CD4-positive, alpha-beta T cell (primary cell): ENCODE measurements around the gene ZNF267. TPM values are rescaled to one million over a fixed set of nuclear protein-coding genes. Genes with fewer than 3 reads are reported as not detected.

Experiments used
- ATAC-seq: fragments of 200-7000 bp; cut with Tn5 transposase; one replicate; pipeline ENCODE4 v1.10.0; 2022; ENCODE audit warnings: mild to moderate bottlenecking; ENCODE audit not compliant: poor library complexity
- CTCF ChIA-PET: fragments of 350-600 bp; sonication (Branson Sonifier 250); formaldehyde crosslinking; loops from one replicate; lab custom pipeline; 2021; ENCODE audit warnings: antibody characterized with exemption, inconsistent platforms; lab: Charles Lee
- POLR2A ChIA-PET: fragments of 350-600 bp; sonication (Branson Sonifier 250); formaldehyde crosslinking; loops from one replicate; lab custom pipeline; 2021; ENCODE audit warnings: antibody characterized with exemption, inconsistent platforms; lab: Charles Lee
- DNase-seq, 14 experiments: peaks; one replicate each; pipeline ENCODE4 v3.0.0-alpha.2; 2013 to 2020; ENCODE audit warnings: mixed read lengths in 2 of 14
- H3K27ac ChIP-seq, 2 donors: one replicate each; pipeline versions ENCODE4 v1.5.1 to v1.7.0; 2013; ENCODE audit warnings: low read length in 2 of 2, low read depth in 1 of 2, mild to moderate bottlenecking in 1 of 2
- H3K27me3 ChIP-seq, 2 experiments: 1 replicate in 1 of 2; 2 replicates in 1 of 2; pipeline versions ENCODE4 v1.6.1 to v1.7.0; 2013; ENCODE audit warnings: low read length in 2 of 2, control low read depth in 1 of 2, mild to moderate bottlenecking in 1 of 2, moderate library complexity in 1 of 2; ENCODE audit not compliant: insufficient read depth in 2 of 2, control insufficient read depth in 1 of 2
- H3K36me3 ChIP-seq: one replicate; pipeline ENCODE4 v1.6.1; 2013; ENCODE audit warnings: low read length, control low read depth; ENCODE audit not compliant: insufficient read depth
- H3K4me1 ChIP-seq: one replicate; pipeline ENCODE4 v1.6.1; 2013; ENCODE audit warnings: low read length, control low read depth; ENCODE audit not compliant: insufficient read depth
- H3K4me3 ChIP-seq: one replicate; pipeline ENCODE4 v1.5.1; 2013; ENCODE audit warnings: mild to moderate bottlenecking, low read length, moderate library complexity
- H3K9me3 ChIP-seq, 2 experiments: 1 replicate in 1 of 2; 2 replicates in 1 of 2; pipeline versions ENCODE4 v1.6.1 to v1.7.0; 2013; ENCODE audit warnings: low read length in 2 of 2, mild to moderate bottlenecking in 2 of 2, control low read depth in 1 of 2, moderate library complexity in 1 of 2; ENCODE audit not compliant: control insufficient read depth in 1 of 2, insufficient read depth in 1 of 2
- H3K27ac Mint-ChIP-seq: one replicate; pipeline ENCODE4 v1.8.0; 2020; ENCODE audit warnings: mixed read lengths
- H3K27me3 Mint-ChIP-seq: one replicate; pipeline ENCODE4 v1.8.0; 2021; ENCODE audit warnings: mixed read lengths
- H3K36me3 Mint-ChIP-seq: one replicate; pipeline ENCODE4 v1.8.0; 2021; ENCODE audit warnings: low read depth, mixed read lengths
- H3K4me1 Mint-ChIP-seq: one replicate; pipeline ENCODE4 v1.8.0; 2021; ENCODE audit warnings: low read depth, mixed read lengths
- H3K4me3 Mint-ChIP-seq: one replicate; pipeline ENCODE4 v1.8.0; 2020; ENCODE audit warnings: mild to moderate bottlenecking, mixed read lengths
- H3K9me3 Mint-ChIP-seq: one replicate; pipeline ENCODE4 v1.8.0; 2020; ENCODE audit warnings: mixed read lengths
- CTCF ChIP-seq: fragments of 200-600 bp; IDR thresholded peaks from one replicate; pipeline ENCODE4 v1.8.0; 2022; ENCODE audit warnings: antibody characterized with exemption, mild to moderate bottlenecking
- intact Hi-C, 2 experiments: fragments of 100-400 bp; cut with DNase I in 1 of 2; cut with micrococcal nuclease in 1 of 2; formaldehyde crosslinking; loops; one replicate each; pipeline versions ENCODE4 v1.15.1 to v1.9.0; 2023 to 2025; cut with DNase I, micrococcal nuclease
- total RNA-seq, 174 experiments: library from RNA in 2 of 174; stranded (reverse) in 2 of 174; gene quantifications; one replicate each; pipeline ENCODE4 v1.2.3 and lab custom pipeline; 2021 to 2026

ZNF267 gene
- total RNA-seq, 2 experiments from 2014 or later, result 56.0 to 57.9 TPM

DNA sequence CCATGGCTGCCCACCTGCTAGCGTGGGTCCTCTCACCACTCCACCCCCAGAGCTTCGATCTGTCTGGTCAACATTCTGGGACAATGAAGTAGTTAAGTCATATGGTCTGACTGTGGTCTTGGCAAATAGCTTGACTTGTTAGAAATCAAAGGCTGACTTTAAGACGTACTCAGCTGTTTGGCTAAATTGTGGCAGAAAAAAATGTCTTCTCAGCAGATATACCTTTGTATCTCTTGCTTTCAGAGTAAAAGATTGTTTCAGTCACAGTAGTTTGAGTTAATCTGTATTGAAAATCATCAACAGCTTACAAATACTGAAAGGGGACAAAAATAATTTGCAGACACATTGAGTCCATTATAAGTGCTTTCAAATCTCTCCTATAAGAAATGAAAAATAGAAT lies 2.1 kb upstream of the ZNF267 start:
- Mint-ChIP-seq H3K4me1 (peaks cover 62% of the 10 kb centered on the region), H3K27ac (peak overlapping the region; percentile 74), H3K4me3 (peak overlapping the region; percentile 12), H3K9me3 (no peaks in the 10 kb centered on the region), H3K27me3 (no peaks in the 10 kb centered on the region), H3K36me3 (peaks cover 27% of the 10 kb centered on the region)
- POLR2A ChIA-PET, result interaction anchor here (1.0 to 1.1 kb wide), 2 partner anchors 412 to 798 kb away, joined by 3 read pairs; partner anchors contain the start of genes ARMC5 and ZNF668
- Histone ChIP-seq H3K27me3 (no peaks in the 10 kb centered on the region), H3K36me3 (no peaks in the 10 kb centered on the region), H3K9me3 (no peaks in the 10 kb centered on the region), H3K4me3 (no peak overlapping the region), H3K27ac (no peak overlapping the region), H3K4me1 (peaks cover 61% of the 10 kb centered on the region)
- intact Hi-C loops, result loop anchor here in 1 of 2 experiments (10.0 kb wide), 1 partner anchor 667 kb away; the partner anchor contains the start of gene PYCARD
- CTCF ChIA-PET, result no interaction called here
- no peak for TF ChIP-seq CTCF
- DNase-seq, result no peak
- no peak for ATAC-seq

DNA sequence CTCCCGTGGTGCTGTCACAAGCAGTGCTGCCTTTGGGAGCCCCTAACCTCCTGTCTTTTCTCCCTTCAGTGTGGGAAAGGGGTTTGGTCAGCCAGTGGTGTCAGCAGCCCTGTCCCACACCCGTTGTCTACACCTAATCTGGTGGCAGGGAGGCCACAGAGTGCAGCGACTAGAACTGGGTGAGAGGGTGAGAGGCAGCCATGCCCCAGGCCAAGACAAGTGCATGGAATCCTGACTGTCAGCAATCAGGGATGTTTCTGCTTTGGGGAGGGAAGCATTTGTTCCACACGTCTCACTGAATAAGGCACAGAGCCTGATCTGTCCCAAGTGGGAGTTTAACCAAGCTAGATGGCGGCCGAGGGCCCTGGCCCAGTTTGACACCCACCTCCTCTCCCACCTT lies 1.4 kb upstream of the ZNF267 start:
- Mint-ChIP-seq H3K4me3 (no peak overlapping the region), H3K4me1 (peaks cover 68% of the 10 kb centered on the region), H3K27me3 (no peaks in the 10 kb centered on the region), H3K9me3 (no peaks in the 10 kb centered on the region), H3K36me3 (peaks cover 31% of the 10 kb centered on the region), H3K27ac (peak overlapping the region; percentile 74)
- Histone ChIP-seq H3K27me3 (no peaks in the 10 kb centered on the region), H3K4me1 (peaks cover 68% of the 10 kb centered on the region), H3K9me3 (no peaks in the 10 kb centered on the region), H3K4me3 (no peak overlapping the region), H3K36me3 (no peaks in the 10 kb centered on the region), H3K27ac (no peak overlapping the region)
- intact Hi-C loops, result loop anchor here in 1 of 2 experiments (10.0 kb wide), 1 partner anchor 667 kb away; the partner anchor contains the start of gene PYCARD
- TF ChIP-seq CTCF, result no peak
- ChIA-PET POLR2A (no interaction called here), CTCF (no interaction called here)
- no peak for ATAC-seq
- DNase-seq, result no peak

- peaks cover 50% of the 10 kb centered on the region for H3K36me3 Mint-ChIP-seq
These were observed 932 bp downstream of the ZNF267 start for GRCh38 chr16:31874366-31875111.

More at GRCh38 chr16:31874366-31875111, 932 bp downstream of the ZNF267 start:
- peaks cover 73% of the 10 kb centered on the region for H3K4me1 Mint-ChIP-seq
- H3K9me3 ChIP-seq, result no peaks in the 10 kb centered on the region
- H3K27me3 Mint-ChIP-seq, result no peaks in the 10 kb centered on the region
- ATAC-seq (no peak), DNase-seq (peak in 5 of 14 experiments; percentile 17 to 81 (median 67))
- peak overlapping the region; percentile 74 for H3K27ac Mint-ChIP-seq
- ChIA-PET CTCF (interaction anchor here (1.5 kb wide), 1 partner anchor 732 kb away, joined by 7 read pairs; no protein-coding TSS in a partner anchor), POLR2A (interaction anchor here (0.7 to 2.4 kb wide), 10 partner anchors 13 to 801 kb away, joined by 3 to 17 read pairs (median 7); partner anchors contain the start of genes KAT8, ZNF646 and ZNF668)
- TF ChIP-seq CTCF, result no peak
- H3K4me3 Mint-ChIP-seq, result peak overlapping the region; percentile 96
- H3K27ac ChIP-seq, result peak overlapping the region; percentile 82 to 94
- intact Hi-C loops, result loop anchor here in 1 of 2 experiments (5.0 to 10.0 kb wide), 2 partner anchors 172 to 670 kb away; partner anchors contain the start of gene PYCARD
- no peaks in the 10 kb centered on the region for H3K9me3 Mint-ChIP-seq
- peaks cover 76% of the 10 kb centered on the region for H3K4me1 ChIP-seq
- H3K27me3 ChIP-seq, result no peaks in the 10 kb centered on the region
- H3K36me3 ChIP-seq, result peaks cover 14% of the 10 kb centered on the region
- H3K4me3 ChIP-seq, result peak overlapping the region; percentile 84
